H1 (cell line): ENCODE data around the gene CPPED1. TPM values are rescaled to one million over a fixed set of nuclear protein-coding genes. Genes with fewer than 3 reads are reported as not detected.
A peak's percentile ranks its signal among the peaks of the same experiment; 100 is the strongest.

ENCODE experiments used
- CTCF ChIA-PET: fragments of 300-600 bp; sonication (Branson Sonifier 250); formaldehyde crosslinking; loops from one replicate; lab custom pipeline; 2021; ENCODE audit not compliant: partially characterized antibody; lab: Charles Lee
- POLR2A ChIA-PET: fragments of 300-600 bp; sonication (Branson Sonifier 250); formaldehyde crosslinking; loops from one replicate; lab custom pipeline; 2021; ENCODE audit warnings: inconsistent platforms; ENCODE audit not compliant: partially characterized antibody; lab: Charles Lee
- DNase-seq, 2 experiments: peaks; one replicate each; pipeline versions ENCODE4 v3.0.0 to v3.0.0-alpha.2; 2010 to 2022; ENCODE audit warnings: low spot score in 2 of 2, low read depth in 1 of 2, mixed read lengths in 1 of 2
- FAIRE-seq: peaks from 2 replicates; lab custom pipeline; 2011; peaks lifted over from hg19 to GRCh38; lab: Jason Lieb, UNC
- H2AFZ ChIP-seq: 2 replicates; pipeline ENCODE4 v1.8.1; 2012; ENCODE audit warnings: low read length, inconsistent platforms
- H2AK5ac ChIP-seq: 2 replicates; pipeline ENCODE4 v1.6.1; 2013; ENCODE audit warnings: low read depth, low read length
- H2BK120ac ChIP-seq: replicated peaks from 2 replicates; pipeline ENCODE3; 2013; ENCODE audit warnings: low read depth, low read length, inconsistent platforms
- H2BK12ac ChIP-seq: 2 replicates; pipeline ENCODE4 v1.6.1; 2013; ENCODE audit warnings: low read depth, low read length
- H2BK15ac ChIP-seq: 2 replicates; pipeline ENCODE4 v1.6.1; 2013; ENCODE audit warnings: low read length
- H2BK20ac ChIP-seq: 2 replicates; pipeline ENCODE4 v1.6.1; 2013; ENCODE audit warnings: low read length
- H2BK5ac ChIP-seq: 2 replicates; pipeline ENCODE4 v1.6.1; 2013; ENCODE audit warnings: low read depth, low read length
- H3K14ac ChIP-seq: 2 replicates; pipeline ENCODE4 v1.6.1; 2013; ENCODE audit warnings: inconsistent platforms; ENCODE audit not compliant: insufficient read length
- H3K18ac ChIP-seq: 2 replicates; pipeline ENCODE4 v1.6.1; 2013; ENCODE audit warnings: low read length; ENCODE audit errors: extremely low read depth
- H3K23ac ChIP-seq: 2 replicates; pipeline ENCODE4 v1.6.1; 2013; ENCODE audit warnings: inconsistent platforms; ENCODE audit not compliant: insufficient read length
- H3K23me2 ChIP-seq: 2 replicates; pipeline ENCODE4 v1.6.1; 2013; ENCODE audit warnings: low read depth, low read length
- H3K27ac ChIP-seq: 2 replicates; pipeline ENCODE4 v1.6.1; 2011; ENCODE audit warnings: low read depth, low read length, inconsistent platforms
- H3K27me3 ChIP-seq, 4 experiments: replicated peaks in 1 of 4; 1 replicate in 1 of 4; 2 replicates in 3 of 4; pipeline versions ENCODE4 v1.6.1 to v1.8.1; 2011 to 2013; ENCODE audit warnings: low read length in 3 of 4, mild to moderate bottlenecking in 3 of 4, inconsistent platforms in 2 of 4, mixed read lengths in 2 of 4, moderate library complexity in 1 of 4; ENCODE audit not compliant: control insufficient read depth in 3 of 4, insufficient read depth in 3 of 4; ENCODE audit errors: extremely low read depth in 1 of 4
- H3K36me3 ChIP-seq, 4 experiments: 2 replicates each; pipeline versions ENCODE4 v1.6.1 to v1.8.1; 2011 to 2013; ENCODE audit warnings: mild to moderate bottlenecking in 4 of 4, low read length in 3 of 4, moderate library complexity in 2 of 4, control low read depth in 1 of 4, inconsistent platforms in 1 of 4; ENCODE audit not compliant: insufficient read depth in 4 of 4, control insufficient read depth in 2 of 4
- H3K4ac ChIP-seq: replicated peaks from 2 replicates; pipeline ENCODE3; 2013; ENCODE audit warnings: low read length, low read depth, mixed read lengths, inconsistent platforms; ENCODE audit not compliant: insufficient read length
- H3K4me1 ChIP-seq, 4 experiments: replicated peaks in 1 of 4; 1 replicate in 1 of 4; 2 replicates in 3 of 4; pipeline versions ENCODE4 v1.6.1 to v1.8.1; 2011 to 2013; ENCODE audit warnings: low read length in 3 of 4, inconsistent platforms in 2 of 4, mixed read lengths in 1 of 4; ENCODE audit not compliant: insufficient read depth in 4 of 4, control insufficient read depth in 3 of 4
- H3K4me2 ChIP-seq, 2 experiments: 2 replicates each; pipeline versions ENCODE4 v1.6.1 to v1.8.1; 2011 to 2013; ENCODE audit warnings: low read depth in 2 of 2, low read length in 2 of 2, control low read depth in 1 of 2, inconsistent platforms in 1 of 2, mild to moderate bottlenecking in 1 of 2; ENCODE audit not compliant: insufficient read depth in 1 of 2
- H3K4me3 ChIP-seq, 4 experiments: fragments of 200-600, 300-600 bp in 1 of 4; sonication (generic), shearing (Covaris generic), sonication (Bioruptor Twin) in 1 of 4; 2 replicates each; pipeline versions ENCODE4 v1.5.1 to v1.8.1; 2011 to 2016; ENCODE audit warnings: low read length in 4 of 4, low read depth in 3 of 4, control low read depth in 2 of 4, inconsistent platforms in 2 of 4, mild to moderate bottlenecking in 2 of 4, mixed read lengths in 1 of 4, moderate library complexity in 1 of 4; ENCODE audit not compliant: insufficient read depth in 2 of 4; ENCODE audit errors: extremely low read depth in 1 of 4
- H3K56ac ChIP-seq: replicated peaks from 2 replicates; pipeline ENCODE3; 2013; ENCODE audit warnings: low read depth, mild to moderate bottlenecking, mixed read lengths, low read length, inconsistent platforms; ENCODE audit not compliant: insufficient read length
- H3K79me1 ChIP-seq: 2 replicates; pipeline ENCODE4 v1.6.1; 2013; ENCODE audit warnings: low read depth, low read length, control low read depth
- H3K79me2 ChIP-seq, 2 experiments: 2 replicates each; pipeline versions ENCODE4 v1.6.1 to v1.8.1; 2012 to 2013; ENCODE audit warnings: low read length in 2 of 2, mild to moderate bottlenecking in 2 of 2, inconsistent platforms in 1 of 2; ENCODE audit not compliant: insufficient read depth in 2 of 2, control insufficient read depth in 1 of 2
- H3K9ac ChIP-seq, 4 experiments: replicated peaks in 1 of 4; 1 replicate in 1 of 4; 2 replicates in 3 of 4; pipeline versions ENCODE4 v1.6.1 to v1.8.1; 2011 to 2013; ENCODE audit warnings: low read depth in 3 of 4, low read length in 3 of 4, control low read depth in 2 of 4, mild to moderate bottlenecking in 2 of 4, moderate library complexity in 2 of 4, inconsistent platforms in 1 of 4; ENCODE audit errors: extremely low read depth in 1 of 4
- H3K9me3 ChIP-seq, 2 experiments: 2 replicates each; pipeline versions ENCODE4 v1.6.1 to v1.8.1; 2012 to 2013; ENCODE audit warnings: mild to moderate bottlenecking in 2 of 2, moderate library complexity in 2 of 2, control low read depth in 1 of 2, inconsistent platforms in 1 of 2, low read depth in 1 of 2, low read length in 1 of 2, mixed read lengths in 1 of 2; ENCODE audit not compliant: insufficient read depth in 2 of 2
- H4K20me1 ChIP-seq, 2 experiments: replicated peaks in 1 of 2; 2 replicates each; pipeline versions ENCODE3 to v1.8.1; 2011 to 2013; ENCODE audit warnings: inconsistent platforms in 2 of 2, low read length in 2 of 2, mild to moderate bottlenecking in 1 of 2; ENCODE audit not compliant: insufficient read depth in 2 of 2, control insufficient read depth in 1 of 2
- H4K5ac ChIP-seq: 2 replicates; pipeline ENCODE4 v1.6.1; 2013; ENCODE audit warnings: low read length, low read depth, mixed read lengths, inconsistent platforms; ENCODE audit not compliant: insufficient read length
- H4K8ac ChIP-seq: 2 replicates; pipeline ENCODE4 v1.8.0; 2013; ENCODE audit warnings: mild to moderate bottlenecking, moderate library complexity, low read length, inconsistent platforms; ENCODE audit not compliant: insufficient read depth; ENCODE audit errors: extremely low read depth
- H4K91ac ChIP-seq: replicated peaks from 2 replicates; pipeline ENCODE3; 2013; ENCODE audit warnings: low read length, mixed read lengths, inconsistent platforms; ENCODE audit not compliant: insufficient read length
- CBX8 ChIP-seq: fragments of 300-800, 300-1000 bp; sonication (generic); IDR thresholded peaks from 2 replicates; pipeline ENCODE4 v1.7.1; 2016; ENCODE audit warnings: low read depth, low read length, borderline replicate concordance
- CEBPB ChIP-seq: IDR thresholded peaks from 2 replicates; pipeline ENCODE4 v1.6.1; 2012; ENCODE audit warnings: low read depth, low read length
- EZH2 ChIP-seq: fragments of 200-600 bp; sonication (generic); IDR thresholded peaks from 2 replicates; pipeline ENCODE4 v1.7.1; 2012; ENCODE audit warnings: low read depth, mild to moderate bottlenecking, moderate library complexity, low read length, inconsistent platforms; ENCODE audit not compliant: severe bottlenecking
- HDAC2 ChIP-seq, 2 experiments: fragments of 300-600 bp in 1 of 2; sonication (generic) in 1 of 2; IDR thresholded peaks; 2 replicates each; pipeline ENCODE4 v1.6.1; 2011 to 2012; ENCODE audit warnings: low read depth in 2 of 2, low read length in 2 of 2, mild to moderate bottlenecking in 2 of 2, moderate library complexity in 2 of 2, borderline replicate concordance in 1 of 2, inconsistent platforms in 1 of 2
- POLR2AphosphoS5 ChIP-seq: IDR thresholded peaks from 2 replicates; pipeline ENCODE4 v1.6.1; 2011; ENCODE audit warnings: low read depth, low read length
- SIN3A ChIP-seq, 2 experiments: IDR thresholded peaks in 1 of 2; conservative IDR thresholded peaks in 1 of 2; 2 replicates each; pipeline ENCODE4 v1.6.1; 2011 to 2012; ENCODE audit warnings: low read length in 2 of 2, improper control_type of control experiment in 1 of 2, low read depth in 1 of 2, mild to moderate bottlenecking in 1 of 2
- SP1 ChIP-seq: IDR thresholded peaks from 2 replicates; pipeline ENCODE4 v1.6.1; 2011; ENCODE audit warnings: low read depth, low read length
- SUZ12 ChIP-seq: fragments of 200-600 bp; sonication (generic); IDR thresholded peaks from 2 replicates; pipeline ENCODE4 v1.6.1; 2012; ENCODE audit warnings: mild to moderate bottlenecking, inconsistent platforms, low read length, moderate library complexity, mixed read lengths
- TAF7 ChIP-seq: optimal IDR thresholded peaks from 2 replicates; pipeline ENCODE3; 2011; ENCODE audit warnings: low read depth, mild to moderate bottlenecking, inconsistent platforms, low read length, moderate library complexity, borderline replicate concordance
- WGBS, 2 experiments: shearing (Covaris generic) in 1 of 2; methylation state at CpG; one replicate each; pipeline versions ENCODE4 v1.1.6 to v1.1.7; 2013 to 2015; ENCODE audit warnings: low lambda C conversion rate in 2 of 2, mixed read lengths in 2 of 2, inconsistent platforms in 1 of 2, low coverage in 1 of 2, missing lambda C conversion rate in 1 of 2; ENCODE audit not compliant: insufficient replicate concordance in 2 of 2, insufficient coverage in 1 of 2, insufficient read length in 1 of 2; ENCODE audit errors: extremely low coverage in 1 of 2, missing lambda C conversion rate in 1 of 2; 5-methylcytosine and 5-hydroxymethylcytosine counted together
- polyA plus RNA-seq, 7 experiments: library from polyadenylated mRNA; depleted of rRNA in 3 of 7; stranded (reverse) in 5 of 7; unstranded in 2 of 7; fragments of >200 nt in 5 of 7; fragments of 200-250 nt in 2 of 7; gene quantifications; 1 replicate in 5 of 7; 2 replicates in 1 of 7; 4 replicates in 1 of 7; pipeline versions ENCODE4 v1.2.1 to v1.2.3, GENCODE V29; 2011 to 2013; ENCODE audit warnings: missing spikeins in 2 of 7, mixed read lengths in 2 of 7
- total RNA-seq: library from RNA; stranded (reverse); fragmentation: NEBNext Ultra II Directional; extraction: Animal tissue kit (Norgen Biotek cat#: 25700); gene quantifications from 2 replicates; pipeline ENCODE4 v1.2.1, GENCODE V29; 2021
- TF ChIP-seq, protein P1 (sequence below): IDR thresholded peaks from 2 replicates; pipeline ENCODE4 v1.6.1; 2012; ENCODE audit warnings: inconsistent platforms
- TF ChIP-seq, protein P2 (sequence below): IDR thresholded peaks from 2 replicates; pipeline ENCODE4 v1.6.1; 2012; ENCODE audit warnings: low read length, inconsistent platforms

CPPED1 gene
- total and polyA plus RNA-seq, 2 of the 8 experiments (the other 6 are each of a cell fraction or from before 2014, with no cell fraction given): 3.5 to 11.2 TPM

DNA sequence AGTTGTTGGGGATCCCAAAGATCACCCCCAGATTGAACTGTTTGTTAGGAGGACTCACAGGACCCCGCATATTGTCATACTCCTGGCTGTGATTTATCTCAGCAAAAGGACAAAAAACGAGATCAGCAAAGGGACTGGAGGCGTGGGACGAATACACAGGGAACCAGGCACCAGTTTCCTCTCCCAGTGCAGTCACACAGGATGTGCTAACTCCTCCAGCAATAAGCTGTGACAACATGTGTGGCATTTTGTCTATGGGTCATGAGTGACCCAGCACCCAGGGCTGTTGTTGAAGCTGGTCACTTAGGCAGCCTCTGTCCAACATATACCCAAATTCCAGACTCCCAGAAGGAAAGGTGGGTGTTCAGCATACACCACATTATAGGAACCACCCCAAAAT is 60.9 kb downstream of the CPPED1 start:
- Histone ChIP-seq H3K9me3 (0 out of 4 replicates have a peak, but pooled peaks cover 0 to 5% of the 10 kb centered on the region in 2 experiments), H3K4me1 (no peaks in the 10 kb centered on the region), H3K36me3 (no peaks in the 10 kb centered on the region), H2AK5ac (no peak overlapping the region), H4K91ac (peak overlapping the region; percentile 40), H4K20me1 (peaks cover 0 to 2% of the 10 kb centered on the region in 2 experiments), H3K14ac (no peak overlapping the region), H2BK20ac (no peak overlapping the region), H3K56ac (no peak overlapping the region), H4K8ac (no peak overlapping the region), H4K5ac (no peak overlapping the region), H3K23me2 (no peaks in the 10 kb centered on the region), H3K4ac (no peak overlapping the region), H3K18ac (no peak overlapping the region), H2BK120ac (no peak overlapping the region), H3K4me2 (no peak overlapping the region), H3K23ac (no peak overlapping the region), H2BK15ac (no peak overlapping the region), H2BK5ac (no peak overlapping the region), H3K4me3 (no peak overlapping the region), H2BK12ac (0 out of 2 replicates have a peak overlapping the region, but pooled peaks have one; percentile 4), H2AFZ (no peak overlapping the region), H3K27me3 (no peaks in the 10 kb centered on the region), H3K79me1 (no peaks in the 10 kb centered on the region), H3K27ac (no peak overlapping the region), H3K9ac (no peak overlapping the region), H3K79me2 (no peaks in the 10 kb centered on the region)
- POLR2A ChIA-PET: no interaction called here
- DNase-seq: no peak
- 70% methylated on average over 4 of the region's 4 CpGs; no CpG with 5 or more reads in 1 of the 2 experiments for WGBS, 2 experiments
- no peak for FAIRE-seq
- CTCF ChIA-PET: no interaction called here
- TF ChIP-seq, protein P1, sequence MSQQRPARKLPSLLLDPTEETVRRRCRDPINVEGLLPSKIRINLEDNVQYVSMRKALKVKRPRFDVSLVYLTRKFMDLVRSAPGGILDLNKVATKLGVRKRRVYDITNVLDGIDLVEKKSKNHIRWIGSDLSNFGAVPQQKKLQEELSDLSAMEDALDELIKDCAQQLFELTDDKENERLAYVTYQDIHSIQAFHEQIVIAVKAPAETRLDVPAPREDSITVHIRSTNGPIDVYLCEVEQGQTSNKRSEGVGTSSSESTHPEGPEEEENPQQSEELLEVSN: no peak
- no peak for TF ChIP-seq SUZ12
- TF ChIP-seq, protein P2, sequence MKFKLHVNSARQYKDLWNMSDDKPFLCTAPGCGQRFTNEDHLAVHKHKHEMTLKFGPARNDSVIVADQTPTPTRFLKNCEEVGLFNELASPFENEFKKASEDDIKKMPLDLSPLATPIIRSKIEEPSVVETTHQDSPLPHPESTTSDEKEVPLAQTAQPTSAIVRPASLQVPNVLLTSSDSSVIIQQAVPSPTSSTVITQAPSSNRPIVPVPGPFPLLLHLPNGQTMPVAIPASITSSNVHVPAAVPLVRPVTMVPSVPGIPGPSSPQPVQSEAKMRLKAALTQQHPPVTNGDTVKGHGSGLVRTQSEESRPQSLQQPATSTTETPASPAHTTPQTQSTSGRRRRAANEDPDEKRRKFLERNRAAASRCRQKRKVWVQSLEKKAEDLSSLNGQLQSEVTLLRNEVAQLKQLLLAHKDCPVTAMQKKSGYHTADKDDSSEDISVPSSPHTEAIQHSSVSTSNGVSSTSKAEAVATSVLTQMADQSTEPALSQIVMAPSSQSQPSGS: no peak
- TF ChIP-seq CBX8: no peak
- TF ChIP-seq CEBPB: no peak
- no peak for TF ChIP-seq SIN3A (conservative IDR thresholded peaks at IDR 0.05 in 1 of 2, IDR thresholded peaks at IDR 0.05 in 1 of 2; ENCODE audit: low read depth in 1 of 2, low read length in 2 of 2)
- TF ChIP-seq TAF7: no peak
- no peak for TF ChIP-seq EZH2
- TF ChIP-seq POLR2AphosphoS5: no peak
- TF ChIP-seq SP1: no peak
- TF ChIP-seq HDAC2 (IDR thresholded peaks at IDR 0.05; ENCODE audit: borderline replicate concordance in 1 of 2, low read depth in 2 of 2, low read length in 2 of 2): no peak
